ENCODE measurements around the gene KCNH6.

KCNH6 gene

GRCh38 chr17:63533433-63534077 lies 10.4 kb downstream of the KCNH6 start:
- no peak for DNase-seq (ENCODE audit: low read depth)

- DNase-seq (ENCODE audit: low read depth), result no peak
Measured at GRCh38 chr17:63534078-63534570, 11.0 kb downstream of the KCNH6 start.

- no peak for DNase-seq (ENCODE audit: low read depth)
Measured at GRCh38 chr17:63534816-63535455, 11.8 kb downstream of the KCNH6 start.

GRCh38 chr17:63535640-63536039 lies 12.5 kb downstream of the KCNH6 start:
- no peak for DNase-seq (ENCODE audit: low read depth)

- peak; percentile 31 for DNase-seq (ENCODE audit: low read depth)
Measured at GRCh38 chr17:63537001-63537400, 13.8 kb downstream of the KCNH6 start.

- peak; percentile 13 for DNase-seq (ENCODE audit: low read depth)
Measured at GRCh38 chr17:63537991-63538692, 15.0 kb downstream of the KCNH6 start.

- DNase-seq (ENCODE audit: low read depth), result no peak
Measured at GRCh38 chr17:63538693-63539595, 15.8 kb downstream of the KCNH6 start.

- no peak for DNase-seq (ENCODE audit: low read depth)
Measured at GRCh38 chr17:63540590-63540989, 17.4 kb downstream of the KCNH6 start.

GRCh38 chr17:63542218-63542545 lies 19.0 kb downstream of the KCNH6 start:
- DNase-seq (ENCODE audit: low read depth), result no peak

- no peak for DNase-seq (ENCODE audit: low read depth)
Measured at GRCh38 chr17:63542942-63543821, 20.0 kb downstream of the KCNH6 start.

- no peak for DNase-seq (ENCODE audit: low read depth)
Measured at GRCh38 chr17:63543822-63544420, 20.8 kb downstream of the KCNH6 start.

GRCh38 chr17:63544467-63545301 lies 21.5 kb downstream of the KCNH6 start:
- peak; percentile 9 for DNase-seq (ENCODE audit: low read depth)

GRCh38 chr17:63546308-63547082 lies 23.3 kb downstream of the KCNH6 start:
- no peak for DNase-seq (ENCODE audit: low read depth)

GRCh38 chr17:63547083-63547523 lies 23.9 kb downstream of the KCNH6 start:
- DNase-seq (ENCODE audit: low read depth), result no peak

GRCh38 chr17:63549289-63549945 lies 26.3 kb downstream of the KCNH6 start:
- DNase-seq (ENCODE audit: low read depth), result no peak

- peak; percentile 100 for DNase-seq (ENCODE audit: low read depth)
Measured at GRCh38 chr17:63549946-63550816, 27.0 kb downstream of the KCNH6 start, which contains the start of gene DCAF7. DCAF7 (plus strand) TSS chr17:63550477; CDS start chr17:63550678, 201 bp downstream.

All from EH (cell line).